ENCODE results near the gene RASL11B.

The RASL11B gene

DNA sequence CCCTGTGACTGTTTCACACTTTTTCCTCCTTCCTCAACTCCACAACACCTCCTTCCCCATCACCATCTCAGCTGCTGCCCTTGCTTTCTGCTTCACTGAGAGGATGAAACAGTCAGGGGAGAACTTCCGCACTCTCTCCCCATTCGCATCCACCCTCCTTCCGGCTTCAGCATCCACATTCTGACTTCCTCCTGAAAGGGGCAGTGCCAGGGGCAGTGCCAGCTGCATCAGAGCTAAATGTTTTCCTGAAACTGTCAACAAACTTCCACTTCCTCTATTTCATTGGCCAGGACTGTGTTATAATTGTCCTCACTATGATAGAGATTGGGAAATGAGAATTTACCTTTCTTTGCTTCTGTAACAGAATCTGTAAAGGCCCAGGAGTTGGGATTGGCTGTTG, 18.2 kb upstream of the RASL11B start:
- peak; percentile 4 to 32 for DNase-seq

DNA sequence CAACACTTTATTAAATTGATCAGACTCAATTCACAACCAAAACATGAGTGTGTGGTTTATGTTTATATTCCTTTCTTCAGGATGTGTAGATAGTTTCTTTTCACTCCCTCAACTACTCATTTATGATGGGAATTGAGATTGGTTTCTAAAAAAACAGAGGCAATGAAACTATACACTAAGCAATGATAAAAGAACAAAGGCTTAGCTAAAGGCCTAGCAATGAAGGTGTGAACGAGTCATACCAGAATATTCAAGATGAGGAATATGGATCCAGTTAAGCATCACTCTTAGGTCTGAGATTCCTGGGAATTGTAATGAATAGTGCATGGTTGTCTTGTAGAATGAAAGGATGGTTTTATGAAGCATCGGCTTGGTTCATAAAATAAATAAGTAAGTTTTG, 17.5 kb upstream of the RASL11B start:
- no peak for DNase-seq

GRCh38 chr4:52846502-52846901, 15.6 kb upstream of the RASL11B start:
- no peak for DNase-seq

- no peak for DNase-seq
These were observed 13.9 kb upstream of the RASL11B start for GRCh38 chr4:52848254-52848653.

DNA sequence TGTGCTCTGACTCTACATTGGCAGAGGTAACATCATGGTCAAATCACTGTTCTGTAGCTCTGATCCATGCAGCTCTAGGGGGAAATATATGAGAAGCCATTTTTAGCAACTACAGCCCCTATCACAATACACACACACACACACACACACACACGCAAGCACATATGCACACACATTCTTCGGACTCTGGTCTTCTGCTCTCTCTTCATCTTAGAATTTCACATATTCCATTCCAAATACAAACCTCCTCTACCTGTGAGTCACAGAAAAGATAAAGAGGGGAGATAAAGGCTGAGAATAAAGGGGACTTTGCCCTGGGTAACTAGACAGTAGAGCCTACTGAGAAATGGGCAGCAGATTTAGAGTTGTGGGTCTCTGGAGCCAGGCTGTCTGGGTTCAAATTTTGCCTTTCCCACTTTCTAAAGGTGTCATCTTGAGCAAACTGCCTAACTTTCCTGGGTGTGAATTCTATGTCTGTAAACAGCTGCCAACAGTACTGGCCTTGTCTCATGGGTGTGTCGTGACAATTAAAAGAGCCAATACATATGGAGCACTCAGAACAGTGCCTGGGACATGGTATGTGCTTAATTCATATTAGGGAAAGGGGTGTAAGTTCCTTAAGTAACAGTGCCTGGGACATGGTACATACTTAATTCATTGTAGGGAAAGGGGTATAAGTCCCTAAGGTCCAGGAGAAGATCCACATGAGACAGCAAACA, 11.6 kb upstream of the RASL11B start:
- no peak for DNase-seq

DNA sequence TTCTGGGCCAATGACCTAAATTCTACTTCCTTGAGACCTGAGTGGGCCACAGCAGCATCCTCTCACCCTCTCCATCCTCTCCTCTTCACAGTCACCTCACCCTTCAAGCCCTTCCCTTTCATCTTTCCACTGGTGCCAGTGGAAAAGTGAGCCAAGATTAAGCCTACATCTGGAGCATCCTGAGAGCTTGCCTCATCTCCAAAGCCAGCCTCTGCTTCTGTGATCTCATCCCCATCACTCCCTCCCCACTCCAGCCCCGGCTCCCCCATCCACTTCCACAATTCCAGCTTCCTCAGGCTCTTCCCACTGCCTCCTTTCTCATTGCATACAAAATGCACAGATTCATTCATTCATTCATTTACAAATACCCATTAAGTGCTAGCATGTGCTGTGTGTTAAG, 10.1 kb upstream of the RASL11B start:
- DNase-seq = no peak

GRCh38 chr4:52852711-52853110, 9.4 kb upstream of the RASL11B start:
- no peak for DNase-seq

- DNase-seq = no peak
These were observed 8.8 kb upstream of the RASL11B start for GRCh38 chr4:52853351-52853750.

DNA sequence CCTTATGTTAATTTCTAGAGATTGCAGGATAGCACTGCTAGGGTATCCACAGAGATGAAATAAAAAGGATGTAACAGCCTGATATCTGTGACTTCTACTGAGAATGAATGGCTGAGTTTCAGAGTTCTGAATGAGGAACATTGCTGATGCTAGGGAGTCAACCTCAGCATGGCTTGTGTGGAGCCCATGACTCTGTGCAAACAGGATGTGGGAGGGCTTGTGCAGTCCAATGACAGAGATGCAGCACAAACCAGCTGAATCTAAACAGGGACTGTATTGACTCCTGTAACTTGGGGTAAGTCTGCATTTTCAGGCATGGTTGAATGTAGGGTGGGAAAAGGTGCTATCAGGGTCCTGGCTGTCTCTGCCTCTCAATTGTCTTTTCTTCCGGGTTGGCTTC, 5.3 kb upstream of the RASL11B start:
- DNase-seq = no peak

DNA sequence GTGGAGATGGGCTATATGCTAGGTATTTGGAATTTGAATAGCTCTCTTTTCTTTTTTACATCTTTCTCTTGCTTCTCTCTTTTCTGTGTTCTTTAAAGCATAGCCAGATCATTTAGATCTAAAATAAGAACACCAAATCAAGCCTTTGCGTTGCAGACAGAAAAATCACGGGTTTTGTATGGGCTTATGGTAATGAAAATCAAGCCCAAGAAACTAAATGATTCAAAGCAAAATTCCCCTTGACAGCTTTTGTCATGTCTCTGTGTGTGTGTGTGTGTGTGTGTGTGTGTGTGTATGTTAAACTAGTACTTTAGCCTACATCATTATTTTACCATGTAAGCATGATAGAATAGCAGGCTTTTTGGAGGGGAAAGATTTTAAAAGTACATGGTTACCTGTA, 1.8 kb upstream of the RASL11B start:
- DNase-seq = no peak

- DNase-seq = no peak
These were observed 820 bp upstream of the RASL11B start for GRCh38 chr4:52861171-52861823.

GRCh38 chr4:52862639-52863161, 583 bp downstream of the RASL11B start:
- no peak for DNase-seq

GRCh38 chr4:52863324-52863723, 1.2 kb downstream of the RASL11B start:
- DNase-seq = no peak

GRCh38 chr4:52864793-52865192, 2.7 kb downstream of the RASL11B start:
- DNase-seq = no peak

GRCh38 chr4:52865300-52865699, 3.2 kb downstream of the RASL11B start:
- DNase-seq = no peak

DNA sequence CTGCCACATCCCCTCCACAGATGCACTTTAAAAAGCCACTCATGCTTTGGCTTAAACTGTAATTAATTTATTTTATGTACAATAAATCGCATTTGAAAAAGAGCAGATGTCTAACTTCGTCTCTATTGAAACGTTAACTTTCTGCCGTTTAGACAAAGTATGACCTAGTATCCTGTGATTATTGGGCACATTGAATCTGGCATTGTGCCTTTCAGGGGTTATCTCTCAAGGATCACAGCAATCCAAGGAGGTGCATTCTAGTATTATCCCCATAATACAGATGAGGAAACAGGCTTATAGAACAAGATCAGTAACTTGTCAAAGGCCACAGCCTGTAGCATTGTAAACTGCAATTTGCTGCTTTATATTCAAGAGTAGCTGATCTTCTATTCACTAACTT, 4.6 kb downstream of the RASL11B start:
- no peak for DNase-seq

GRCh38 chr4:52867163-52867562, 5.0 kb downstream of the RASL11B start:
- no peak for DNase-seq

DNA sequence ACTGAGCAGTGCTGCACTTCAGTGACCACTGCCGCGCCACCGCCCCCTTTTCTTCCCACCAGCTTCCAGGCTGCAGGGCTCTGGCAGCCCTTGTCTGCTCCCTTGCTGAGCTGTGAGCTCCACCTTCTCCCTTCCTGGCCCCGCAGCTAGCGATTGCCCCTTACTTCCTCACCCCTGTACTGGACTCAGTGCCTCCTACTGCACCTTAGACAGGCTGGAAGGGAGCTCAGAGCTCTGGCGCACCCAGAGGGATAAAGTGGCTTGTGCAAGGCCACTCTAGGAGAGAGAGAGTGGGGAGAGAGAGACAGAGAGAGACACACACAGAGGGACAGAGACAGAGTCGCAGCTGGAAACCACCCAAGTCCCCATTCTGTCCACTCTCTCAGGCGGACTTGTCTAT, 6.0 kb downstream of the RASL11B start:
- no peak for DNase-seq

- no peak for DNase-seq
These were observed 7.1 kb downstream of the RASL11B start for GRCh38 chr4:52869196-52869595.

DNA sequence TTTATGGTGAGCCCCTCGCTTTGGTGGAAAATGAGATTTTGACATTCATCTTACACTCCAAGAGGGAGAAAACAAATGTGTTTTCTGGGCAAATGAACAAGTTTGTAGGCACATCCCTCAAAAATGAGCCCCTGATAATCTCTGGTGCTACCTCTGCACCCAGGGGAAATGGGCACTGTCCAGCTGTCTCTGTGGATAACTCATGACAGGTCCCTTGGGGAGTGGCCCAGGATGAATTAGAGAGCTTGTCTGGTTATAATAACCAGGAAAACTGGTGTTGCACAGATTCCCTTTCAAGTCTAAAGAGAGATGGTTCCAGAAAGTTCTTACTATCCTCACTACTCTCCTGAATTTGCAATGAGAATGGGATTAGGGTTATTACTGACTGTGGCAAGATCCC, 7.5 kb downstream of the RASL11B start:
- no peak for DNase-seq

GRCh38 chr4:52870225-52870624, 8.1 kb downstream of the RASL11B start:
- DNase-seq = no peak

DNA sequence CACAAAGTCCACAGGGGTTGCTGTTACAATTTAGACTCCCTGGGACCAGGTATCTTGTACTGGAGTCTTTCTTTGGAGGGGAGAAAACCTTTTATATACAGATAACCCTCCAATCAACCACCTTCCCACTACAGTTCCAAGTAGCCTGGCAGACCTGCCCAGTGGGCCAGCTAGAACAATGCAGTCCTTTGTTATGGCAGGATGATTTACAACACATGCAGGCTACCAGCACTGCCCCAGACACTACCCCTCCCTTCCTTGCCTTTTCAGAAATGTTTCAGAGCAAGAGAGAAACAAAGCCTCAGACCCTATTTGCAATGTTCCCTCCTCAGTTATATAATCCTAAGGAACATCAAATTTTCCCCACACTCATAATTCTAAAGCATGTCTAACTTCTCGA, 11.1 kb downstream of the RASL11B start:
- no peak for DNase-seq

DNA sequence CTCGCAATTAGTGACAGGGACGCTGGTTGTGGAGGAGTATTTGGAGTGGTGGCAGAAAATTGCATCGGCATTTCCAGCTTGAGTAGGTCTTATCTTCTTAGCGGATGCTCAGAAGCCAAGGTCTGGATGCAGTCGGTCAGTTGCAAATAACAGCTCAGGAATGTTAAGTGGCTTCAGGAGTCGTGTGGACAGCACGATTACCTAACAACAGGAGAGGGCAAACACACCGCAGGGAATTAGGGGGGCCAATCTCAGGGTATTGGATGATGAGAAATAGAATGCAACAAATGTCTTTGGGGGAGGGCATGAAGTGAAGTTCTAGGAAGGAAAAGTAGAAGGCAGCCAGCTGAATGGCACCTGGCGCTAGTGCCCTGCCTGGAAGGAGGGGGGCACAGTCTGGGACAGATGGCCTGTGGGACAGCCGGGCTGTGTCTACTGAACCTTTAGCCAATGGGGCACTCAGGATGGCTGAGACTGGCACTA, 11.8 kb downstream of the RASL11B start:
- no peak for DNase-seq

DNA sequence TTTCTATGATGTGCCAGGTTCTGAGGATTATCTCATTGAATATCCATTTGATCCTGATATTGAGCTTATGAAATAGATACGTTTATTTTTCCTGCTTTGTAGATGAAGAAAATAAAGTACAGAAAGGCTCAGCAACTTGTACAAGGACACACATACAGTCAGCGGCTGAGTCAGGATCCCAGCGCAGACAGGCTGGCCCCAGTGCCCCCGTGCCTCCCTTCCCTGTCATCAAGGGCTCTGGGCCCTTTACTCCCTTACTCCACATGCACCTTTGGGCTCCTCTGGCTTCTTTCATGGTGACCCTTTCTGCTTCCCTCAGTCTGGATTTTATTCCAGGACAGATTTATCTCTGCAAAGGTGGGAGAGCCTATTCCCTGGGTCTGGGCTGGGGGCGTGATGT, 12.8 kb downstream of the RASL11B start:
- no peak for DNase-seq

- peak; percentile 10 to 37 for DNase-seq
These were observed 14.0 kb downstream of the RASL11B start for GRCh38 chr4:52876069-52876468.

Data from AML-193 (cell line).